GM12864 (cell line): ENCODE measurements around the gene LRPAP1.

ENCODE experiments used
- DNase-seq: peaks from one replicate; pipeline ENCODE4 v3.0.0-alpha.2; 2011; ENCODE audit warnings: low read depth
- H3K4me3 ChIP-seq: 2 replicates; pipeline ENCODE4 v1.5.1; 2011; ENCODE audit warnings: mild to moderate bottlenecking, low read depth, low read length, control low read depth
- TF ChIP-seq, protein P1 (sequence below): IDR thresholded peaks from 2 replicates; pipeline ENCODE4 v1.5.1; 2011; ENCODE audit warnings: low read depth, mild to moderate bottlenecking, moderate library complexity, low read length, control low read depth, inconsistent platforms; ENCODE audit errors: missing control alignments

LRPAP1 gene

DNA sequence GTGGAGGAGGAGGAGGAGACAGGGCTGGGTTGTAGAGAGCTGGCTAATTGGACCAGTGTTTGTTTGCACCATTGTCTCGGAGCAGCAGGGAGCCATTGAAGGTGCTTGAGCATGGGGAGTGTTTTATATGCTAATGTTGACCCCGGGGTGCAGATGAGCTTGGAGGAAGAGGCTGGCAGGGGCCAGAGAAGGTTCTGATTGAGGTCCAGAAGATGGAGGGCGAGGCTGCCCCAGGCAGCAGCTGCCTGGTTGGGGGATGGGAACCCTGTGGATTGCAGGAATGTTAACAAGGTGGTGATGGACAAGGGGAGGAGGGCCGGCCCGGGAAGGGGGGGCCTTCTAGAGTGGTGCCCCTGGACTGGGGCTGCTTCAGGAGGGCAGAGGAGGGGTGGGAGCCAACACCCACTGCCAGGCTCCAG lies 51.1 kb downstream of the LRPAP1 start:
- no peak overlapping the region for H3K4me3 ChIP-seq
- TF ChIP-seq, protein P1, sequence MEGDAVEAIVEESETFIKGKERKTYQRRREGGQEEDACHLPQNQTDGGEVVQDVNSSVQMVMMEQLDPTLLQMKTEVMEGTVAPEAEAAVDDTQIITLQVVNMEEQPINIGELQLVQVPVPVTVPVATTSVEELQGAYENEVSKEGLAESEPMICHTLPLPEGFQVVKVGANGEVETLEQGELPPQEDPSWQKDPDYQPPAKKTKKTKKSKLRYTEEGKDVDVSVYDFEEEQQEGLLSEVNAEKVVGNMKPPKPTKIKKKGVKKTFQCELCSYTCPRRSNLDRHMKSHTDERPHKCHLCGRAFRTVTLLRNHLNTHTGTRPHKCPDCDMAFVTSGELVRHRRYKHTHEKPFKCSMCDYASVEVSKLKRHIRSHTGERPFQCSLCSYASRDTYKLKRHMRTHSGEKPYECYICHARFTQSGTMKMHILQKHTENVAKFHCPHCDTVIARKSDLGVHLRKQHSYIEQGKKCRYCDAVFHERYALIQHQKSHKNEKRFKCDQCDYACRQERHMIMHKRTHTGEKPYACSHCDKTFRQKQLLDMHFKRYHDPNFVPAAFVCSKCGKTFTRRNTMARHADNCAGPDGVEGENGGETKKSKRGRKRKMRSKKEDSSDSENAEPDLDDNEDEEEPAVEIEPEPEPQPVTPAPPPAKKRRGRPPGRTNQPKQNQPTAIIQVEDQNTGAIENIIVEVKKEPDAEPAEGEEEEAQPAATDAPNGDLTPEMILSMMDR: no peak
- DNase-seq: no peak

DNA sequence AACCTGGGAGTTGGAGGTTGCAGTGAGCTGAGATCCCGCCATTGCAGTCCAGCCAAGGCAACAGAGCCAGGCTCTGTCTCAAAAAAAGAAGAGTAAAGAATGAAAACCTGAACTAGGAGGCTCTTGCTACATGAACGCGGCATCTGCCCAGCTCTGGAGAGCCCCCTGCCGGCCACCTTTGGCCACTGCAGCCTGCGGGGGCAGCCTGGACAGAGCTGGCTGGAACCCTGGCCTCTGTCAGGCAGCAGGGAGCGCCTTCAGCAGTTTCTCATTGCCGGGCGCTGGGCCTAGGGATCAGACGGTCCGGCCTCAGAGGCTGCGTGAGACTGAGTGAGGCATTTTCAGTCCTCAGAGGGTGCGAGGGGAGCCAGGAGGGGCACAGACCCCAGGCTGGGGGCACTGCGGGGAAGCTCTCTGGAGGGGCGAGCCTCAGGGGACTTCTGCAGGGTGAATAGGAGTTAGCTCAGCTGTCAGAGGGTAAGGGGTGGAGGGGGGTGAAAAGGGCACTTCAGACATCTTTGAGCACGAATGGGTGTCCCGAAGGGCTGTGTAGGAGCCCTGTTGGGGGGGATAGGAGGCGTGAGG lies 51.6 kb downstream of the LRPAP1 start:
- TF ChIP-seq, protein P1: peak; percentile 98
- H3K4me3 ChIP-seq: no peak overlapping the region
- no peak for DNase-seq

DNA sequence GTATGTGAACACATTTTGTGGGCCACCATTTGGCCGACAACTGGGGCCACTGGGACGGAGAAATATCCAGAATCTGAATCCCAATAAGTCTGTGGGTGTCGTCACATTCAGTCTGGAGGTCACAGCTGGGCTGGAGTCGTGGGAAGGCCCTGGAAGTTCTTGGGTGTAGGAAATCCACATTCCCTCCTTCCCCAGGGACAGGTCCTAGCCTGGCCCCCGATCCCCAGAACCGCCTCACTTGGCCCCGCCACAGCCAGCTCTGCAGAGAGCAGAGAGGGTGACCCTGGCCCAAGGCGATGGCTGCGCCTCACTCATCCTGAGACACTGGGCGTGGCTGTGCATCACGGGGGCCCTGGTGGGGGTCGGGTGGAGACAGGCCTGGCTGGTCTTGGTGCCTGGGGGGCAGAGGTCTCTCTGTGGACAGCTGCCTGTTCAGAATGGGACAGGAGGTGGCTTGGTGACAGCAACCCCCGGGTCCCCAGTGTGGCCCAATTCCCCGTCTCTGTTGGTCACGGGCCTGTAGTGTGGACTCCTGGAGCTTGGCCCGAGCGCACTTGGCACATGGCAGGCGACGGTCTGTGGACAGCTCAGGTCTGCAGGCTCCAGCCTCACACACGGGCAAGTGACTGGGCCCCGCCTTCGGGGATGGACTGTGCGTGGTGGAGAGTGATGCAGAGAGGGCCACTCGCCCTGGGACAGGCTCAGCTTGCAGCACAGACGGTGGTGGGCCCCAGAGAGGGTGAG lies 52.7 kb downstream of the LRPAP1 start:
- TF ChIP-seq, protein P1: no peak
- no peak overlapping the region for H3K4me3 ChIP-seq
- DNase-seq: no peak

DNA sequence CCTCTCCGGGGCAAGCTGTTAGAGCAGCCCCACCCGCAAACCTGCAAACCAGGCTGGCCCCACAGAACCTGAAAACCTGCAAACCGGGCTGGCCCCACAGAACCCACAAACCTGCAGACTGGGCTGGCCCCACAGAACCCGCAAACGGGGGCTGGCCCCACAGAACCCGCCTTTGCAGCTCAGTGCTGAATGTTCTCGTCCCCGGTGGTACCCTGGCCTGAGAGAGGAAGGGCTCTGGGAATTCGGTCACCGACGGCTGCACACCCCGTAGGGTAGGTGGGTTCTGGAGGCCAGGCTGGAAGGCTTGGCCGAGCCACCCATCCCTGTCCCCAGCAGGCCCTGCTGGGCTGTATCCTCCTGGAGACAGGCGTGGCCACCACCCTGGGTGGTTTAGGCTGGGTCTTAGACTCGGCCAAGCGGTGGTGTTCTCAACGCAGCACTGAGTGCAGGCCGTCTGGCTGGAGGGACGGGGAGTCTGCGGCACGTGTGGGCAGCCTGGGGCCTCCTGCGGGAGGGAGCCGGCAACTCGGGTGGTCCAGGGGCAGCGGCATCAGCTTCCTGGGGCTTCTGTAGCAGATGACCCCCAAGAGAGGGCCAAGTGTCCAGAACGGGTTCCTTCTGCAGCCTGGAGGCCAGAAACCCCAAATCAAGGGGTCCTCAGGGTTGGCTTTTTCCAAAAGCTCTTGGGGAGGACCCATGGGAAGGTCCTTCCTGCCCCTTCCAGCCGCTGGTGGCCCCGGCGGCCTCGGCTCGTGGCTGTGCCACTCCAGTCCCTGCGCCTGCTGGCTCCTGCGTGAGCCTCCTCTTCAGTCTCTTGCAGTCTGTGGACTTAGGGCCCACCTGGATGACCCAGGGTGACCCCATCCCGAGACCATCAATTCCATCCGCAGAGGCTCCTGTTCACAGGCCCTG lies 53.5 kb downstream of the LRPAP1 start:
- H3K4me3 ChIP-seq: no peak overlapping the region
- DNase-seq: no peak
- TF ChIP-seq, protein P1: no peak

DNA sequence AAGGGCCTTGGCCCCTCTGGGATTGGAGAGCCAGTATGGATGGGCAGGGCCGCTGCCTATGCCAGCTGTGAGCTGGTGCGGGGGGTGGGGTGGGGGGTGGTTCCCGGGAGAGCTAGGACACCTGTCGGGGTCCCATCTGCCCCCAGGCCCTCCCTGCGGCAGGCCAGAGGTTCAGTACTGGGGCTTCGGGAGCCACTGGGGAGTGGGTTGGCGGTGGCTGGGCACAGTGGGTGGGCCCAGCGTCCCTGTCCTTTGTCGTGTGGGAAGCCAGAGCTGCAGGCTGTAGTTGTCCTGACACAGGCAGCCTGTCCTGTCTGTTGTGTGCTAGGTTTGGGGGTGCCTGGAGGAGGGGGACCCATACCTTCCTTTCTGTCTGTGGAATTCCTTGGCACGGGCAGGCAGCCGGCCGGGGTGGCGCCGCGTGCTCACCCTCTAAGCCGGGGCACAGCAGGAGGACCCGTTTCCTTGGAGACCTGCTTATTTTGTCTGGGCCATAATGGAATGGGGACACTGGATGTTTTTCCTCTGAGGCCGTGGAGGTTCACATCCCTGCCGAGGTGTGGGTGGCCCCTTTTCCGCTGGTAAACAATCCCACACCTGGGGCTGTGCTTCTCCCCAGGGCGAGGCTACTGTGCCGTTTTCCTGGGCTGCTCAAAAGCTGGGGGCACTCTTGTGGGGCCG lies 54.3 kb downstream of the LRPAP1 start:
- H3K4me3 ChIP-seq: no peak overlapping the region
- TF ChIP-seq, protein P1: no peak
- DNase-seq: no peak

DNA sequence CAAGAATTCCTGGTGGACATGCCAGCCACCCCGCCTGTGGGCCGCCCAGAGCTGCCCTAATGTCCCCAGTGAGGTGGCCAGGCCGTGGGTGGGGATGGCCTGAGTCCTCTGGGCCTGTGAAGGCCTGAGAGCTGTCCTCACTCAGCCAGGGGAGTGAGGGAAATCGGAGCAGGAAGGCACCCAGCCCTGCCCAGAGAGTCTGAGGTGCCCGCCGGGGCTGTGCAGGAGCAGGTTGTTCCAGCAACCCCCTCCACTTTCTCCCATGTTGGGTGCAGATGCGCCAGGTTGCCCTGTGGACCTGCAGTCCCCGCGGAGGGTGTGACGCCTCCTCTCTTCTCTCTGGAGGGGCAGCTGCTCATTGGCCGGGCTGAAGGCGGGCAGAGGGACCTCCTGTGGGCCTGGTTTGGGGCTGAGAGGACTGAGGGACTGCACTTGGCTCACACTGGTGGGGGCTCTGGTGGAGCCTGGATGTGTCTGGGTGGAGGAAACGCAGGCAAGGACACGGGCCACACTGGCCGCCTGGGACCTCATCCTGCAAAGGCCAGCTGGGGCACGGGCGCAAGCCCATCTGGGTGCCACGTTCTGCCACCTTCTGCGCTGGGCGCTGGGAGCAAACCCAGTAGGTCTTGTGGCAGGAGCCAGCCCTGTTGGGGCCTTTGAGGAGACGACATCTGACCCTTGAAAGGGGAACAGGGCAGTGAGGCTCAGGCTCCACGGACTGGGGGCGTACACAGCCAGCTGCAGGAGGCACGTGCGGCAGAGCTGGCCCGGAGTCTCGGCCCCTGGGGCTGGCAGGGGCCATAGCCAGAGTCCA lies 55.1 kb downstream of the LRPAP1 start:
- H3K4me3 ChIP-seq: no peak overlapping the region
- TF ChIP-seq, protein P1: no peak
- DNase-seq: no peak
